ENCODE data around the gene GNPTG.
"Not testable (repeated sequence)": the region's sequence is repeated elsewhere in the genome, so short reads cannot be mapped to it uniquely, and the experiment has no call there.

The GNPTG gene

DNA sequence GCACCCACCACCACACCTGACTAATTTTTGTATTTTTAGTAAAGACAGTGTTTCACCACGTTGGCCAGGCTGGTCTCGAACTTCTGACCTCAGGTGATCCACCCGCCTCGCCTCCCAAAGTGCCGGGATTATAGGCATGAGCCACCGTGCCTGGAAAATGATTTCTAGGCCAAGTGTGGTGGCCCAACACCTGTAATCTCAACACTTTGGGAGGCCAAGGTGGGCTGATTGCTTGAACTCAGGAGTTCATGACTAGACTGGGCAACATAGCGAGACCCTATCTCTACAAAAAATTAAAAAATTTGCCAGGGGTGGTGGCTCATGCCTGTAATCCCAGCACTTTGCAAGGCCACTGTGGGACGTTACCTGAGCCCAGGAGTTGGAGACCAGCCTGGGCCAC, 29.3 kb upstream of the GNPTG start:
- no peaks in the 10 kb centered on the region for H3K27me3 ChIP-seq (ENCODE audit: control insufficient read depth in 1 of 2, insufficient read depth in 2 of 2, low read length in 2 of 2)
- no peak overlapping the region for H3K4me3 ChIP-seq (ENCODE audit: low read depth in 1 of 2, low read length in 2 of 2)
- no peaks in the 10 kb centered on the region for H3K4me1 ChIP-seq (ENCODE audit: insufficient read depth, low read length)
- H3K9ac ChIP-seq (ENCODE audit: low read length) = no peak overlapping the region
- H3K27ac ChIP-seq (ENCODE audit: low read depth, low read length) = no peak overlapping the region
- no peaks in the 10 kb centered on the region for H3K9me3 ChIP-seq (ENCODE audit: low read length)
- peaks cover 51% of the 10 kb centered on the region for H3K36me3 ChIP-seq (ENCODE audit: insufficient read depth, low read length)

DNA sequence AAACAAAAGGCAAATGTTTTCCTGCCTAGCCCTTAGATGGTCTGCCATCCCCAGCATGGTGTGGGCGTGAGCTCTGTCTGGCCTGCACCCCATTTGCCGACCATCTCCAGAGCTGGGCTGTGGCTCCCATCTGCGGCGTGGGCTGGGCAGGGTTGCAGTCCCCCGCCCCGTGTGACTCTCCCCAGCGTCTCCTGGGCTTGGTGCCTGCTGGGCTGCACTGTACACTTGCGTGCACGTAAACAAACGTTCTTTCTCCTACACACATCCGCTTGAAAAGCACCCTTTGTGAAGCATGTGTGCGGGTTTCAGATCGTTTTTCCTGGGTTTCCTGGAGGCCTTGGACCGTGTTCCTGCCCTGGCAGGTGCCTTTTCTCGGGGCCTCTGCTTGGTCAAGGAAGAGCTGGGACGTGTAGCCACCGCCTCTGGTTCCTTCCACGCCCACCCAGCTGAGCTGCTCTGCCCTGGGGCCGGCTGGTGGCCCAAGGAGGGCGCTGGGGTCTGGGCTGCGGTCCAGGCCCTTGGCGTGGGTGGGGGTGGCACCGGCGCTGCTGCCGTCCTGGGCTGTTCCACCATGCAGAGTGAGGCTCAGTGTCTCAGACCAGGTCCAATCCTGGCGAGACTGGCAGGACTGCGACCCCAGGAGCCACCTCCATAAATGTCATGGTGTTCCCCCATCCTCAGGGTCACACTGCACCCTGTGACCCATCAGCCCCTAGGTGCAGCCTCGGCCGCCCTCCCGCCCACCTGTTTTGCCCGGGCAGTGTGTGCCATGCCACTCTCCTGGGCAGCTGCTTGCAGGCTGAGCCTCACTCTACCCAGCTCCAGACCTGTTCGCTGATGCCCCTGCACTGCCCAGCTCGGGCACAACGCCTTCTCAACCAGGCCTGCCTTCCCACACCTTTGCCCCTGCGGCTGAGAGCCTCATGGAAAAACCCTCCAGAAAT, 28.2 kb upstream of the GNPTG start:
- no peak overlapping the region for H3K9ac ChIP-seq (ENCODE audit: low read length)
- H3K36me3 ChIP-seq (ENCODE audit: insufficient read depth, low read length) = peaks cover 39% of the 10 kb centered on the region
- no peaks in the 10 kb centered on the region for H3K9me3 ChIP-seq (ENCODE audit: low read length)
- H3K4me3 ChIP-seq (ENCODE audit: low read depth in 1 of 2, low read length in 2 of 2) = no peak overlapping the region
- no peak overlapping the region for H3K27ac ChIP-seq (ENCODE audit: low read depth, low read length)
- no peaks in the 10 kb centered on the region for H3K27me3 ChIP-seq (ENCODE audit: control insufficient read depth in 1 of 2, insufficient read depth in 2 of 2, low read length in 2 of 2)
- no peaks in the 10 kb centered on the region for H3K4me1 ChIP-seq (ENCODE audit: insufficient read depth, low read length)

DNA sequence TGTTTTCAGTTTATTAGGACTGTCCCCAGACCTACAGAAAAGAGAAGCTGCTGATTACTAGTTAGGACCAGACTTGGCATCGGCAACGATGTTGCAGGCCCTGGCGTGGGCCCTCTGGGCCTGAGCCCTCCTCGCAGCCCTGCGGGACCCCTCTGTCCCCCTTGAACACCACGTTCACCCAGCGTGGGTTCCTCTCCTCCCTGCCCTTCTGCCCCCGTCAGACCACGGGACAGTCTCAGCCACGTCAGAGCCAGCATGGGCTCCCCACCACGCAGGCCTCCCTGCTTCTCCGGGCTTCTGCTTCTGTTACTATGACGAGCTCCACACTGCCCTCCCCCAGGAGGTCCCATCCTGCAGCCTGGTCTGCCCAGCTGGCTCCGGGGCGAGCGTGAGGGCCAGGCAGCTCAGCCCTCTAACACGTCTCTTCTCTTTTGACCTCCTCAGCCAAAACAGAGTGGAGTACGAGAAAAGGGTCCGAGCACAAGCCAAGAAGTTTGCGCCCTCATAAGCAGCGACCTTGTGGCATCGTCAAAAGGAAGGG, 27.4 kb upstream of the GNPTG start:
- H3K4me3 ChIP-seq (ENCODE audit: low read depth in 1 of 2, low read length in 2 of 2) = no peak overlapping the region
- H3K9me3 ChIP-seq (ENCODE audit: low read length) = no peaks in the 10 kb centered on the region
- no peaks in the 10 kb centered on the region for H3K4me1 ChIP-seq (ENCODE audit: insufficient read depth, low read length)
- H3K27ac ChIP-seq (ENCODE audit: low read depth, low read length) = no peak overlapping the region
- H3K27me3 ChIP-seq (ENCODE audit: control insufficient read depth in 1 of 2, insufficient read depth in 2 of 2, low read length in 2 of 2) = no peaks in the 10 kb centered on the region
- peaks cover 31% of the 10 kb centered on the region for H3K36me3 ChIP-seq (ENCODE audit: insufficient read depth, low read length)
- H3K9ac ChIP-seq (ENCODE audit: low read length) = no peak overlapping the region

DNA sequence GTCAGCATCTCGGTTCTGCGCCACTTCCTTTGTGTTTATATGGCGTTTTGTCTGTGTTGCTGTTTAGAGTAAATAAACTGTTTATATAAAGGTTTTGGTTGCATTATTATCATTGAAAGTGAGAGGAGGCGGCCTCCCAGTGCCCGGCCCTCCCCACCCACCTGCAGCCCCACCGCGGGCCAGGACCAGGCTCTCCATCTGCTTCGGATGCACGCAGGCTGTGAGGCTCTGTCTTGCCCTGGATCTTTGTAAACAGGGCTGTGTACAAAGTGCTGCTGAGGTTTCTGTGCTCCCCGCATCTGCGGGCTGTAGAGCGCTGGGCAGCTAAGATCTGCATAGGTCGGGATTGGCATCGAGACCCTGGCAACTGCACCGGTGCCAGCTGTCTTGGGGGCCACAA, 26.5 kb upstream of the GNPTG start:
- Histone ChIP-seq H3K4me1 (ENCODE audit: insufficient read depth, low read length) (no peaks in the 10 kb centered on the region), H3K27ac (ENCODE audit: low read depth, low read length) (no peak overlapping the region)

GRCh38 chr16:1325673-1326371, 25.9 kb upstream of the GNPTG start:
- no peak overlapping the region for H3K9ac ChIP-seq (ENCODE audit: low read length)
- H3K9me3 ChIP-seq (ENCODE audit: low read length) = no peaks in the 10 kb centered on the region
- H3K4me3 ChIP-seq (ENCODE audit: low read depth in 1 of 2, low read length in 2 of 2) = no peak overlapping the region
- H3K27ac ChIP-seq (ENCODE audit: low read depth, low read length) = no peak overlapping the region
- H3K4me1 ChIP-seq (ENCODE audit: insufficient read depth, low read length) = no peaks in the 10 kb centered on the region
- H3K36me3 ChIP-seq (ENCODE audit: insufficient read depth, low read length) = peaks cover 16% of the 10 kb centered on the region
- H3K27me3 ChIP-seq (ENCODE audit: control insufficient read depth in 1 of 2, insufficient read depth in 2 of 2, low read length in 2 of 2) = no peaks in the 10 kb centered on the region

More for the DNA sequence above, 26.5 kb upstream of the GNPTG start:
- Histone ChIP-seq H3K9ac (ENCODE audit: low read length) (no peak overlapping the region), H3K27me3 (ENCODE audit: control insufficient read depth in 1 of 2, insufficient read depth in 2 of 2, low read length in 2 of 2) (no peaks in the 10 kb centered on the region), H3K36me3 (ENCODE audit: insufficient read depth, low read length) (peaks cover 22% of the 10 kb centered on the region), H3K4me3 (ENCODE audit: low read depth in 1 of 2, low read length in 2 of 2) (no peak overlapping the region), H3K9me3 (ENCODE audit: low read length) (no peaks in the 10 kb centered on the region)

DNA sequence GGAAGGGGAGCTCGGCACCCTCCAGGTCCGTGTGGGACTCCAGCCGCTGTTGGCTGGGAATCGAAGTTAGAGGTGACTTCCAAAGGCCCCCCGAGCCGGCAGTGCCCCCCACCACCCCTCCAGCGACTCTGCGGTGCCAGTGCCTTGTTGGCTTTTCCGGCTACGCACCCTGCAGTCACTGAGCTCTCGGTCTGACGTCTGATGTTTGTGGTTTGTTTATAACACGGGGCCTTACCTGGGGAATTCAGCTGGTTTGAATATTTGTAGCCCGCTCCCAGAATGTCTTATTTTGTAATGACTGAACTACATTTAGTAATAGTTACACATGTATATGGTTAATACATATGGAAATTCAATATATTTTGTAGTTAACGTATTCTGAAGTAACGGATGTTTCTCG, 25.3 kb upstream of the GNPTG start:
- Histone ChIP-seq H3K27ac (ENCODE audit: low read depth, low read length) (no peak overlapping the region), H3K9me3 (ENCODE audit: low read length) (no peaks in the 10 kb centered on the region), H3K27me3 (ENCODE audit: control insufficient read depth in 1 of 2, insufficient read depth in 2 of 2, low read length in 2 of 2) (peaks cover 0 to 3% of the 10 kb centered on the region in 2 donors), H3K4me1 (ENCODE audit: insufficient read depth, low read length) (no peaks in the 10 kb centered on the region), H3K36me3 (ENCODE audit: insufficient read depth, low read length) (peaks cover 13% of the 10 kb centered on the region), H3K9ac (ENCODE audit: low read length) (no peak overlapping the region), H3K4me3 (ENCODE audit: low read depth in 1 of 2, low read length in 2 of 2) (no peak overlapping the region)

GRCh38 chr16:1326946-1327618, 24.6 kb upstream of the GNPTG start:
- no peak overlapping the region for H3K4me3 ChIP-seq (ENCODE audit: low read depth in 1 of 2, low read length in 2 of 2)
- H3K4me1 ChIP-seq (ENCODE audit: insufficient read depth, low read length) = peaks cover 7% of the 10 kb centered on the region
- H3K9me3 ChIP-seq (ENCODE audit: low read length) = no peaks in the 10 kb centered on the region
- H3K27ac ChIP-seq (ENCODE audit: low read depth, low read length) = no peak overlapping the region
- H3K36me3 ChIP-seq (ENCODE audit: insufficient read depth, low read length) = peaks cover 13% of the 10 kb centered on the region
- no peak overlapping the region for H3K9ac ChIP-seq (ENCODE audit: low read length)
- H3K27me3 ChIP-seq (ENCODE audit: control insufficient read depth in 1 of 2, insufficient read depth in 2 of 2, low read length in 2 of 2) = peaks cover 0 to 10% of the 10 kb centered on the region in 2 donors

GRCh38 chr16:1327619-1327947, 24.1 kb upstream of the GNPTG start:
- H3K27ac ChIP-seq (ENCODE audit: low read depth, low read length) = no peak overlapping the region
- no peaks in the 10 kb centered on the region for H3K9me3 ChIP-seq (ENCODE audit: low read length)
- H3K4me1 ChIP-seq (ENCODE audit: insufficient read depth, low read length) = peaks cover 10% of the 10 kb centered on the region
- H3K36me3 ChIP-seq (ENCODE audit: insufficient read depth, low read length) = peaks cover 13% of the 10 kb centered on the region
- H3K4me3 ChIP-seq (ENCODE audit: low read depth in 1 of 2, low read length in 2 of 2) = no peak overlapping the region
- peaks cover 0 to 15% of the 10 kb centered on the region in 2 donors for H3K27me3 ChIP-seq (ENCODE audit: control insufficient read depth in 1 of 2, insufficient read depth in 2 of 2, low read length in 2 of 2)
- H3K9ac ChIP-seq (ENCODE audit: low read length) = no peak overlapping the region

DNA sequence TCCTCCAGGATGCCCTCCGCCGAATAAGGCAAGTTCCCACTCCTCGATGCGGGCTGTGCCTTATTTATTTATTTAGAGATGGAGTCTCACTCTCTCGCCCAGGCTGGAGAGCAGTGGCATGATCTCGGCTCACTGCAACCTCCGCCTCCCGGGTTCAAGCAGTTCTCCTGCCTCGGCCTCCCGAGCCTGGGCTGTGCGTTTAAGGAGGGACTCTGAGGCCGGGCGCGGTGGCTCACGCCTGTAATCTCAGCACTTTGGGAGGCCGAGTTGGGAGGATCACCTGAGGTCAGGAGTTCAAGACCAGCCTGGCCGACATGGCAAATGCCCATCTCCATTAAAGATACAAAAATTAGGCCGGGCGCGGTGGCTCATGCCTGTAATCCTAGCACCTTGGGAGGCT, 23.6 kb upstream of the GNPTG start:
- H3K4me3 ChIP-seq (ENCODE audit: low read depth in 1 of 2, low read length in 2 of 2); H3K9ac ChIP-seq (ENCODE audit: low read length); H3K27ac ChIP-seq (ENCODE audit: low read depth, low read length); H3K9me3 ChIP-seq (ENCODE audit: low read length); H3K4me1 ChIP-seq (ENCODE audit: insufficient read depth, low read length): not testable (repeated sequence)
- peaks cover 0 to 20% of the 10 kb centered on the region in 2 donors for H3K27me3 ChIP-seq (ENCODE audit: control insufficient read depth in 1 of 2, insufficient read depth in 2 of 2, low read length in 2 of 2)
- H3K36me3 ChIP-seq (ENCODE audit: insufficient read depth, low read length) = peaks cover 13% of the 10 kb centered on the region

GRCh38 chr16:1328961-1329360, 22.8 kb upstream of the GNPTG start:
- H3K9ac ChIP-seq (ENCODE audit: low read length); H3K9me3 ChIP-seq (ENCODE audit: low read length); H3K4me3 ChIP-seq (ENCODE audit: low read depth in 1 of 2, low read length in 2 of 2); H3K27ac ChIP-seq (ENCODE audit: low read depth, low read length); H3K4me1 ChIP-seq (ENCODE audit: insufficient read depth, low read length): not testable (repeated sequence)
- Histone ChIP-seq H3K27me3 (ENCODE audit: control insufficient read depth in 1 of 2, insufficient read depth in 2 of 2, low read length in 2 of 2) (peaks cover 0 to 26% of the 10 kb centered on the region in 2 donors), H3K36me3 (ENCODE audit: insufficient read depth, low read length) (peaks cover 11% of the 10 kb centered on the region)

GRCh38 chr16:1330260-1330914, 21.3 kb upstream of the GNPTG start:
- H3K27ac ChIP-seq (ENCODE audit: low read depth, low read length) = no peak overlapping the region
- H3K9me3 ChIP-seq (ENCODE audit: low read length) = no peaks in the 10 kb centered on the region
- peaks cover 9 to 41% of the 10 kb centered on the region in 2 donors for H3K27me3 ChIP-seq (ENCODE audit: control insufficient read depth in 1 of 2, insufficient read depth in 2 of 2, low read length in 2 of 2)
- H3K36me3 ChIP-seq (ENCODE audit: insufficient read depth, low read length) = peaks cover 4% of the 10 kb centered on the region
- H3K9ac ChIP-seq (ENCODE audit: low read length) = no peak overlapping the region
- no peak overlapping the region for H3K4me3 ChIP-seq (ENCODE audit: low read depth in 1 of 2, low read length in 2 of 2)
- H3K4me1 ChIP-seq (ENCODE audit: insufficient read depth, low read length) = peaks cover 10% of the 10 kb centered on the region
